Activated naive CD4-positive, alpha-beta T cell treated with anti-CD3 and anti-CD28 coated beads, Interleukin-2, amount 50 U/mL, for 16 hours (primary cell): ENCODE results near the gene C1R.
"Not testable (repeated sequence)": the region's sequence is repeated elsewhere in the genome, so short reads cannot be mapped to it uniquely, and the experiment has no call there.

Experiments used
- DNase-seq: peaks from one replicate; pipeline ENCODE4 v3.0.0-alpha.2; 2020

Gene C1R

GRCh38 chr12:7065073-7065623, 27.1 kb downstream of the C1R start:
- DNase-seq: no peak

- DNase-seq: no peak
Measured at GRCh38 chr12:7064516-7064915, 27.7 kb downstream of the C1R start.

GRCh38 chr12:7061596-7061995, 30.6 kb downstream of the C1R start:
- no peak for DNase-seq

GRCh38 chr12:7061138-7061537, 31.1 kb downstream of the C1R start:
- DNase-seq: no peak

- DNase-seq: no peak
Measured at GRCh38 chr12:7060353-7060954, 31.8 kb downstream of the C1R start, which contains the start of gene C1S. Gene C1S, plus strand, starts transcription at chr12:7060718. Its CDS starts 1,195 bp downstream, at chr12:7061913.

GRCh38 chr12:7059780-7060179, 32.5 kb downstream of the C1R start:
- DNase-seq: no peak

GRCh38 chr12:7058850-7059395, 33.3 kb downstream of the C1R start:
- DNase-seq: no peak

GRCh38 chr12:7058163-7058845, 33.9 kb downstream of the C1R start:
- no peak for DNase-seq

GRCh38 chr12:7055736-7056135, 36.5 kb downstream of the C1R start:
- DNase-seq: not testable (repeated sequence)

GRCh38 chr12:7054925-7055324, 37.3 kb downstream of the C1R start:
- no peak for DNase-seq

GRCh38 chr12:7049973-7050372, 42.3 kb downstream of the C1R start:
- not testable (repeated sequence) for DNase-seq

- DNase-seq: not testable (repeated sequence)
Measured at GRCh38 chr12:7049445-7049951, 42.7 kb downstream of the C1R start.

- DNase-seq: no peak
Measured at GRCh38 chr12:7047306-7047705, 44.9 kb downstream of the C1R start.

GRCh38 chr12:7046383-7047105, 45.7 kb downstream of the C1R start:
- DNase-seq: no peak

GRCh38 chr12:7045913-7046312, 46.3 kb downstream of the C1R start:
- no peak for DNase-seq

GRCh38 chr12:7042842-7043241, 49.4 kb downstream of the C1R start:
- no peak for DNase-seq

GRCh38 chr12:7039403-7039802, 52.8 kb downstream of the C1R start:
- DNase-seq: no peak

- DNase-seq: no peak
Measured at GRCh38 chr12:7038591-7038990, 53.7 kb downstream of the C1R start.

- not testable (repeated sequence) for DNase-seq
Measured at GRCh38 chr12:7037411-7037810, 54.8 kb downstream of the C1R start.

GRCh38 chr12:7035463-7035862, 56.8 kb downstream of the C1R start:
- DNase-seq: no peak

GRCh38 chr12:7034464-7034863, 57.8 kb downstream of the C1R start:
- DNase-seq: no peak

- DNase-seq: no peak
Measured at GRCh38 chr12:7032990-7033389, 59.3 kb downstream of the C1R start.

GRCh38 chr12:7031306-7031705, 60.9 kb downstream of the C1R start:
- no peak for DNase-seq
